Mononuclear cell (primary cell): Measurements from ENCODE around the gene CYB5R3. TPM values are rescaled to one million over a fixed set of nuclear protein-coding genes. Genes with fewer than 3 reads are reported as not detected.
A peak's percentile ranks its signal among the peaks of the same experiment; 100 is the strongest.
"Not testable (repeated sequence)": the region's sequence is repeated elsewhere in the genome, so short reads cannot be mapped to it uniquely, and the experiment has no call there.

Experiments
- H3K27me3 ChIP-seq: 2 replicates; pipeline ENCODE4 v1.6.0; 2011; ENCODE audit warnings: low read length, control low read depth; ENCODE audit not compliant: insufficient read depth
- H3K4me1 ChIP-seq: 2 replicates; pipeline ENCODE4 v1.5.1; 2011; ENCODE audit warnings: mild to moderate bottlenecking, low read length, control low read depth; ENCODE audit not compliant: insufficient read depth
- H3K4me3 ChIP-seq: 2 replicates; pipeline ENCODE4 v1.5.1; 2011; ENCODE audit warnings: mild to moderate bottlenecking, low read length, moderate library complexity
- H3K9me3 ChIP-seq: 2 replicates; pipeline ENCODE4 v1.5.1; 2011; ENCODE audit warnings: low read depth, mild to moderate bottlenecking, control low read depth, low read length
- total RNA-seq: library from RNA; depleted of rRNA; stranded (reverse); fragments of >200 nt; gene quantifications from one replicate; pipeline ENCODE4 v1.2.3, GENCODE V29; 2012

Gene CYB5R3
- total RNA-seq, 1 donor = 28.1 TPM

DNA sequence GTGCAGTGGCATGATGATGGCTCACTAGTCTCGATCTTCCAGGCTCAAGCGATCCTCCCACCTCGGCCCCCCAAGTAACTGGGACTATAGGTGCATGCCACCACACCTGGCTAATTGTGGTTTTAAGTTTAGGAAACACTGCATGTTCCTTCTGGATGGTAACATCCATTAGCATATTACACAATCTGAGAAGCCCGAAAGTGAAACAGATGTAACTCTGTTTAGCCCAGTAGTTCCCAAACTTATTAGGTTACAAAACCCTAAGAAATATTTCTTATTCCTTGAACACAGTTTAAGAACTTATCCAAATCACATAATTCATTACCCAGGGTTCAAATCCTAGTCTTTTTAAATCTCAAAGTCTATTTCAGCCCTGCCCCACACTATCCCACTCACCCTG lies 62.8 kb downstream of the CYB5R3 start:
- Histone ChIP-seq H3K4me3 (no peak overlapping the region), H3K4me1 (peaks cover 34% of the 10 kb centered on the region), H3K27me3 (no peaks in the 10 kb centered on the region), H3K9me3 (no peaks in the 10 kb centered on the region)

DNA sequence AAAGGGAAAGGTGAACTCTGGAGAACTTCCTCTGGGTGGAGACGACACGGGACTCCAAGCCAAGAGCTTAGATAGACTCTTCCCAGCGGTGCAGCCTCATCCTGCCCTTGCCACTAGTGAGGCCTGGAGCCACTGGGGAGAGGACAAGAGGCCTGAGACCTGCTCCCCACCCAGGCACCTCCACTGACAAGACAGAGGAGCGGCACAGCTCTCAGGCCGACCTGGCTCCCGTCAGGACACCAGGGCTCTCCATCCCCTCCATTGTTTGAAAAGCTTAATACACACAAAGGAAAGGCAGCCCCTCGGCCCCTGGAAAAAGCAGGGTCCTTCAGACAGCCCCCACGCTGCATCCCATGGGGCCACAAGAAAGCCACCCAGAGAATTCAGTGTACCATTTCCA lies 64.1 kb downstream of the CYB5R3 start:
- no peaks in the 10 kb centered on the region for H3K9me3 ChIP-seq
- peaks cover 39% of the 10 kb centered on the region for H3K4me1 ChIP-seq
- H3K4me3 ChIP-seq = no peak overlapping the region
- H3K27me3 ChIP-seq = no peaks in the 10 kb centered on the region

DNA sequence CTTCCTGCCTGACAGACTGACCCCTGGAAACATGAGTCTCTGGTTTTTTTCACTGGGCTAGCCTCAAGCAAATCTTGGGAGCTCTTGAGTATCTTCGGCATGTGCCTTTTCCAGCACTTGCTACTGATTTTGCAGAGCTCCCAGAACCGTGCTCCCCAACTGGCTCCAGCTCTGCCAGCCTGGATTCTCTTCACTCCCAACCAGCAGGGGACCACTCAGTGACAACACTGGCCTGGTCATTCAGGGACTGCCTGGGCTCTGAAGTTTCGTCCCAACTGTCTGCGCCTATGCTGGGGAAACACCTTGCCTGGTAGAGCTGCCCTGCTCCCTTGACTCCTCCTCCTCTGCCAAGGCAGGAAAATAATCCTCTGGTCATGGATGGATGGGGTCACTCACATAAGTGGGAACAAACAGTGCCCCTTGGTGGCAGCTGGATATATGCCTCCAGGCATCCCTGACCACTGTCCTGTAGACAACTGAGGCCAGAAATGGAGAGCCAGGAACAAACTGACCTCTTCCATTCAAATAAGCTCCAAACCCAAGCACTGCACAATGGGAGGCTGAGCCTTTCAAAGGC lies 64.7 kb downstream of the CYB5R3 start:
- no peaks in the 10 kb centered on the region for H3K9me3 ChIP-seq
- H3K27me3 ChIP-seq = no peaks in the 10 kb centered on the region
- peaks cover 39% of the 10 kb centered on the region for H3K4me1 ChIP-seq
- H3K4me3 ChIP-seq = no peak overlapping the region

DNA sequence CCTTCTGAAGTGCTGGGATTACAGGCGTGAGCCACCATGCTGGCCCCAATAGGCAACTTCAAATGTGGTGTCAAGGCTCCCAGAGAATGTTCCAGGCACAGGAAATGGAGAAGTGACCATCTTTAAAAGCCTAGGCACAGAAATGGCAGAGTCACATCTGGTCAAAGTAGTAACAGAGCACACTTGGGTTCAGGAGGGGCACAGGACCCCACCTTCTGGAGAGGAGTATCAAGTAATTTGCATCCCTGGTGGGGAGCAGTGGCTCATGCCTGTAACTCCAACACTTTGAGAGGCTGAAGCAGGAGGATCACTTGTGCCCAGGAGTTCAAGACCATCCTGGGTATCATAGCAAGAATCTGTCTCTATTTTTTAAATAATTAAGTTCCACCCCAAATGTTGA lies 66.2 kb downstream of the CYB5R3 start:
- Histone ChIP-seq H3K4me3 (no peak overlapping the region), H3K4me1 (peaks cover 35% of the 10 kb centered on the region), H3K9me3 (no peaks in the 10 kb centered on the region), H3K27me3 (no peaks in the 10 kb centered on the region)

DNA sequence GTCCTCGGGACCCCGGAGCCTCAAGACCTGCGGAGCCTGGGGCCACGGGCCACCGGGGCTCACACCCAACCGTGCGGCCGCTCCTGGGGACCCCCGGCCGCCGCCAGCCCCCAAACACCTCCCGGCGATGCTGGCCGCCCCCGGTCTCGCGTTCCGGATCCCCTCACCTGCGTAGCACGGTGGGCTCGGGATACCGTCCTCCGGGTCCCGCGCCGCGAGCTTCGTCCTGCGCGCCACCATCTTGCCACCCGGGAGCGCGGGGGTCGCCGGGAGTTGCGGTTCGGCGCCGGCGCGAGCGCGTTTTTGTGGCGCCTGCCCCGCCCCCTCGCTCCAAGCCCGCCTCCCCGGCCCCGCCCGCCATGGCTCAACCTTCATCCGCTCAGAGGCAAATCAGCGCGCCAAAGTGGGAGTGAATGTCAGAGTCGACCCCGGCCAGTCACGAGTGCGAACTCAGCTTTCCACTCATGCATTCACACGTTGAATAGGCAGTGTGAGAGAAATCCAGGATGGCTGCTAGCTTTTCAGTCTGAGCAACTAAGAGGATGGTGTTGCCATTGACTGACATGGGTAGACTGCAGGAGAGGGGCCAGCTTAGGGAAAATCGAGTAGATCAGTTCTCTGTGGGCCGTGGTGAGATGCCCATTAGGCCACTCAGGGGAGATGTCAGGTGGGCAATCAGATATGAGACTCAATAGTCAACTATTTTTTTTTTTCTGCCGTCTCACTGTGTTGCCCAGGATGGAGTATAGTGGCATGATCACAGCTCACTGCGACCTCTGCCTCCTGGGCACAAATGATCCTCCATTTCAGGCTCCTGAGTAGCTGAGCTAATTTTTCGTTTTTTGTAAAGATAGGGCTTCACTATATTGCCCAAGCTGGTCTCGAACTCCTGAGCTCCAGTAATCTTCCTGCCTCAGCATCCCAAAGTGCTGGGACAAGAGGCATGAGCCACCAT lies 67.2 kb downstream of the CYB5R3 start:
- Histone ChIP-seq H3K27me3 (no peaks in the 10 kb centered on the region), H3K4me3 (peak overlapping the region; percentile 52), H3K9me3 (no peaks in the 10 kb centered on the region), H3K4me1 (peaks cover 26% of the 10 kb centered on the region)

DNA sequence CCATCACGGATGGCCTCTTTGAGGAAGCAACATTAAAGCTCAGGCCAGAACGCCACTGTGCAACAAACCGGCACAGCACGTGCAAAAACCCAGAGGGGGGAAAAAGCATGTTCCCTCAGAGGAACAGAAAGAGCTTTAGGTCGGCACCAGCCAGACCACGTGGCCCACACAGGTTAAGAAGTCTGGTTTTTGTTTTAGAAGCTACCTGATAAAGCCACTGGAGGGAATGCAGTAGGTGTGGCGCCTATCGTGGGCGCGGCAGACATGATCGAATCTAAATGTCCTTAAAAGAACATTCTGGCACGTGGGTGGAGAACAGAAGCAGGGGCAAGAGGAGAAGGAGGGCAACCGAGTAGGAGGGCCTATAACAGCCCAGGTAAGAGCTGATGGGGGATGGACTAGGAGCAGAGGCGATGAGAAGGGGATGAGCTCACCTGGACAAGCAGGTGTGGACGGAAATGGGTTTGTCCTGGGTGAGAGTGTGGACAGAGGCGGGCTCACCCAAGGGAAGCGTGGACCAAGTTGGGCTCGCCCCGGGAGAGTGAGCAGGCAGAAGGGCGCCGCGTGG lies 67.9 kb downstream of the CYB5R3 start:
- not testable (repeated sequence) for H3K9me3 ChIP-seq, H3K27me3 ChIP-seq
- H3K4me1 ChIP-seq = peaks cover 18% of the 10 kb centered on the region
- H3K4me3 ChIP-seq = peak overlapping the region; percentile 52

DNA sequence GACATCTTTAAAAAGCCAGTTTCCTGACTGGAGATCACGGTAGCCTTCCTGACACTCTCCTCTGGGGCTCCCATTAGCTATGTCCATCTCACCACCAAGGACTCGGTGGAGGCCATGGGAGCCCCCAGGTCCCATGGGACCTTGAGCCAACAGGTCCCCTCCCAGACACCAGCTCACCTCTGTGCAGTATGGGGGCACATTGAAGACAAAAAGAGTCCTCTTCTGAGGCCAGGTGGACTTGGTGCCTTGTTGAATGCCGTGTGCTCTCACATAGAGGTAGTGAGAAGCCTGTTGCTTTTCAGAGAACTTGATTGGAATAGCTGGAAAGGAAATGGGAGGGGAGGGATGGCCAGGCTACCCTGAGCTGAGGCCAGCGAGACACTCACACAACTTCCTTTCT lies 69.2 kb downstream of the CYB5R3 start:
- H3K4me1 ChIP-seq = peaks cover 11% of the 10 kb centered on the region
- not testable (repeated sequence) for H3K4me3 ChIP-seq, H3K27me3 ChIP-seq, H3K9me3 ChIP-seq

DNA sequence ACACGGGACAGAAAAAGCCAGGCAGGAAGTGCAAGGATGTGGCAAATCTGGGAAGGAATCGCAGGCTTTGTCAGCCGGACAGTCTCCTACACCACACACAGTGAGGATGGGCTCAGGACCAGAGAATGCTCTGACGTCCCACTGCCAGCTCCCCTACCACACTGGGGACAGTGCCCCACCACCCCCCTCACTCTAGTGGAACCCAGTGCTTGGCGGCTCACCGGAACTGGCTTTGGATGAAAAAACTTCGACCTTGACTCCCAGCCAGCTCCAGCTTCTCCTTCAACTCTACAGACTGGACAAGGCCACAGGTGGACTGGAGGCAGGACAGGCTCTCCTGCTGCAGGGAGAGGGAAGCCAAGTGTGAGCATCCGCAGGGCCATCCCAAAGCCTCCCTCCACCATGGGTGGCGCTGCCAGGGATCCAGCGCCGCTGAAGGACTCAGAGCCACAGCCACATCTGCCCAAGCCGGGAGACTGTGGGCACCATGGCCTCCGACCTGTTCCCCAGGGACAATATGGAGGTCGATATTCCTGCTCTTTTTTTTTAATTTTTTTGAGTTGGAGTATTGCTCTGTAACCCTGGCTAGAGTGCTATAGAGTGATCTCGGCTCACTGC lies 71.5 kb downstream of the CYB5R3 start:
- Histone ChIP-seq H3K4me1 (peaks cover 11% of the 10 kb centered on the region), H3K9me3 (no peaks in the 10 kb centered on the region), H3K27me3 (no peaks in the 10 kb centered on the region), H3K4me3 (no peak overlapping the region)

DNA sequence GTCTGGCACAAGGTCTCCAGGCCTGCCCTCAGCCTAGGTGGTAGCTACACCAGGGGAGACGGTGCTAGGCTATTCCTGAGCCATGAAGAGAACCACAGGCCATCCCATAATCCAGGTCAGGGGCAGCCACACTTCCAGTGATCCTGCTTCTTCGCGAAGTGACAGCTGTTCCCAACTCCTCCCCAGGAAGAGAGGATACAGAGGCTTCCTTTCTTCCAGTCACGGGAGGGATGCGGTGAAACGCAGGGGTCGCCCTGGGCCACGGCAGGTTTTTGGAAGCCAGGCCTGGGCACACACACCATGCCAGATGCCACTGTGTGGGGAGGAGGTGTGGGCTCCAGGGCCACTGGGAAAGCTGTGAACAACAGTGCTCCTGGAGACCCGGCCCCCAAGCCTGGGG lies 72.1 kb downstream of the CYB5R3 start:
- not testable (repeated sequence) for H3K4me3 ChIP-seq, H3K27me3 ChIP-seq, H3K9me3 ChIP-seq, H3K4me1 ChIP-seq

DNA sequence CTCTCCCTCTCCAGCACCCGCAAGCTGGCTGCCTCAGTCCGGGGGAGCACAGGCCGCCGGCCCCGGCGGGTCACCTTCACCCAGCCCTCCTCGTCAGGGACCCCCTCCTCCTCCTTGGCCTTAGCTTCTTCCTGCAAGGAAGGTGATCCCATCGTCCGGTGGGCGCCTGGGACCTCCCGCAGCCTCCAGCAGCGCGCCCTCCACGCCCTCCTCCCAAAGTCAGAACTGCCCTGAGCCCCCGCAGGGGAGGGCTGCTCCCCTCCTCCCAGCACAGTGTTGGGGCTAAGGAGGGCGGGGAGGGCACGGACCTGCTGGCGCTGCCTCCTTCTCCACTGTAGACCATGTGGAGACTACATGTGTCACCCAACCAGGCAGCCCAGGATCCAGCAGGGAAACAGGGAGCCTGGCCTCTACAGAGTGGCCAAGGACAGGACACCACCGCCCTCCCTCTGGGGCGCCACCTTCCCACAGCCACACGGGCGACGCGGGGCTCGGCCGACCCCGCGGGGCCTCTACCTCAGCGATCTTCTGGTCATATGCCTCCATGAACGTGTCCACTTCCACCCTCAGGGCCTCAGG lies 73.1 kb downstream of the CYB5R3 start:
- H3K4me1 ChIP-seq, H3K4me3 ChIP-seq, H3K9me3 ChIP-seq, H3K27me3 ChIP-seq: not testable (repeated sequence)

DNA sequence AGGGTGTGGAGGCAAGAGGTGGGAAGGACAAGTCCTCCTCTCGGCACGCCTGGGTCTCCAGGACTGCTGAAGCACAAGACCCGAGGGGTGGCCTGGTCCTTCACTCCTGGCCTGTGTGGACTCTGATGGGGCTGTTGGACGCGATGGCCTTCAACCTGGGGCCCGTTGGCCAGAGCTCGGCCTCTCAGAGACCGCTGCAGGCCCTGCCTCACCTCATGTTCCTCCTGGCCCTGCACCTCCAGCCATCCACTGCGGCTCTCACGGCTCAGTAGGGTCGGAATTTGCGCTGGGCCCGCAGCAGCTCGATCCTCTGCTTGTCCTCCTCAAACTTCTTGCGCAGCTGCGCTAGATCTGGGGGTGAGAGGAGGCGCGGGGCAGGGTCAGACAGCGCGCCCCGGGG lies 74.7 kb downstream of the CYB5R3 start:
- H3K27me3 ChIP-seq, H3K4me3 ChIP-seq, H3K4me1 ChIP-seq, H3K9me3 ChIP-seq: not testable (repeated sequence)

DNA sequence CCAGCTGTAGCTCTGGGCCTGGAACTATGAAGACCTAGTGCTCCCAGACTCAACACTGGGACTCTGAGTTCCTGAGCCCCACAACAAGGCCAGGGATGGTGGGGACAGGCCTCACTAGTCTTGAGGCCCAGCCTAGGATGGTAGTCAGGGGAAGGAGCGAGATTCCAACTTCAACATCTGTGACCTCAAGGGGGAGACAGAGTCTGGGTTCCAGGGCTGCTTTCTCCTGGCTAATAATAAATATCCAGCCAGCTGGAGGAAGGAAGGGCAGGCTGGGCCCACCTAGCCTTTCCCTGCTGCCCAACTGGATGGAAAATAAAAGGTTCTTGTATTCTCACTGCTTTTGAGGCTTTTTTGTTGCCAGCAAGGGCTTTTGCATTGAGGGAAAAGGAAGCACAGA lies 75.1 kb downstream of the CYB5R3 start:
- H3K4me3 ChIP-seq, H3K4me1 ChIP-seq, H3K9me3 ChIP-seq, H3K27me3 ChIP-seq: not testable (repeated sequence)

DNA sequence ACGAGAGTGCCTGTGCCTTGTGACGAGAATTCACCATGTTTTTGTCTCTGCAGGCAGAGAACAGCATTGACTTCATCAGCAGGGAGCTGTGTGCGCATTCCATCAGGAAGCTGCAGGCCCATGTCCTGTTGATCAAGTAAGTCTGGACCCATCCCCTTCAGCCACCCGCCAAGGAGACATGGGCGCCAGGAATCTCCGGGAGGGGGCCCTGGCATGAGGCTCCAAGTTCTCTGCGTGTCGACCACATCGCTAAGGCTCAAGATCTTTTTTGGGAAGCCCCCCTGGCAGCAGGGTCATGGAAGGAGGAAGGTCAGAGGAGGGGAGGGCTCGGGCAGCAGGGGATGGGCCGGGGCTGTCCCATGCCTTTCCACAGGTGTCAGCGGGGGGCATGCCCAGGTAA lies 78.1 kb downstream of the CYB5R3 start:
- not testable (repeated sequence) for H3K9me3 ChIP-seq, H3K27me3 ChIP-seq, H3K4me3 ChIP-seq, H3K4me1 ChIP-seq

DNA sequence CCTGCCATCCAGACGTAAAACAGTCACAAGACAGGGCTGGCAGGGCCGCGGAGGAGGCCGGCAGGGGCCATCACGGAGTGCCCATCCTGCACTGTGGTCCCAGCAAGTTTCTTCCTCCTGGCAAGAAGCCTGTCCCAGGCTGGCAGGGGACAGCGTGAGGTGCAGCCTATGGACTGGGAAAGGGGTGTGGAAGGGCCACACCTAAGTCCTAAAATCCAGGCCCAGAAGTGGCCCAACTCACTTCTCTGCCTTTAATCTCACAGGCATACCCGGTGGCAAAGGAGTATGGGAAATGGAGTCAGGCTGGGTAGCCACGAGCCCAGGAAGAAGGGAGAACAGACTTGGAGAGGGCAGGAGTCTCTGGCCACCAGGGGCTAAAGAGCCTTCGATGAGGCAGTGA lies 78.6 kb downstream of the CYB5R3 start:
- not testable (repeated sequence) for H3K27me3 ChIP-seq, H3K4me1 ChIP-seq, H3K9me3 ChIP-seq, H3K4me3 ChIP-seq

DNA sequence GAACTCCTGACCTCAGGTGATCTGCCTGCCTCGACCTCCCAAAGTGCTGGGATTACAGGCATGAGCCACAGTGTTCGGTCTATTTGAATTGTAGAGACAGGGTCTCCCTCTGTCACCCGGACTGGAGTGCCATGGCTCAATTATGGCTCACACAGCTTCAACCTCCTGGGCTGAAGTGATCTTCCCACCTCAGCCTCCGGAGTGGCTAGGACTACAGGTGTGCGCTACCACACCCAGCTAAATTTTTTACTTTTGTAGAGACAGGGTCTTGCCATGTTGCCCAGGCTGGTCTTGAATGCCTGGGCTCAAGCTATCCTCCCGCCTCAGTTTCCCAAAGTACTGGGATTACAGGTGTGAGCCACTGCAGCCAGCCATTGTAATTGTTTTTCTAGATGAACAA lies 81.2 kb downstream of the CYB5R3 start:
- not testable (repeated sequence) for H3K4me1 ChIP-seq, H3K27me3 ChIP-seq, H3K9me3 ChIP-seq

More for the DNA sequence above, 81.2 kb downstream of the CYB5R3 start:
- not testable (repeated sequence) for H3K4me3 ChIP-seq
